ENCODE results near the gene DPYSL4. TPM values are rescaled to one million over a fixed set of nuclear protein-coding genes. Genes with fewer than 3 reads are reported as not detected.

Gene DPYSL4
- total RNA-seq, 1 experiment from 2014 or later, result not detected

GRCh38 chr10:132206806-132207535, 20.2 kb downstream of the DPYSL4 start:
- no peaks in the 10 kb centered on the region for H3K9me3 Mint-ChIP-seq (ENCODE audit: low read depth, unreplicated experiment)
- no peaks in the 10 kb centered on the region for H3K27me3 Mint-ChIP-seq (ENCODE audit: unreplicated experiment)
- no TSS peak for BruUV-seq (replicated peaks)
- intact Hi-C loops (cut with micrococcal nuclease; ENCODE audit: unreplicated experiment), result no loop called here
- H3K27ac Mint-ChIP-seq (ENCODE audit: unreplicated experiment), result no peak overlapping the region
- TF ChIP-seq, protein P1, sequence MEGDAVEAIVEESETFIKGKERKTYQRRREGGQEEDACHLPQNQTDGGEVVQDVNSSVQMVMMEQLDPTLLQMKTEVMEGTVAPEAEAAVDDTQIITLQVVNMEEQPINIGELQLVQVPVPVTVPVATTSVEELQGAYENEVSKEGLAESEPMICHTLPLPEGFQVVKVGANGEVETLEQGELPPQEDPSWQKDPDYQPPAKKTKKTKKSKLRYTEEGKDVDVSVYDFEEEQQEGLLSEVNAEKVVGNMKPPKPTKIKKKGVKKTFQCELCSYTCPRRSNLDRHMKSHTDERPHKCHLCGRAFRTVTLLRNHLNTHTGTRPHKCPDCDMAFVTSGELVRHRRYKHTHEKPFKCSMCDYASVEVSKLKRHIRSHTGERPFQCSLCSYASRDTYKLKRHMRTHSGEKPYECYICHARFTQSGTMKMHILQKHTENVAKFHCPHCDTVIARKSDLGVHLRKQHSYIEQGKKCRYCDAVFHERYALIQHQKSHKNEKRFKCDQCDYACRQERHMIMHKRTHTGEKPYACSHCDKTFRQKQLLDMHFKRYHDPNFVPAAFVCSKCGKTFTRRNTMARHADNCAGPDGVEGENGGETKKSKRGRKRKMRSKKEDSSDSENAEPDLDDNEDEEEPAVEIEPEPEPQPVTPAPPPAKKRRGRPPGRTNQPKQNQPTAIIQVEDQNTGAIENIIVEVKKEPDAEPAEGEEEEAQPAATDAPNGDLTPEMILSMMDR (IDR thresholded peaks at IDR 0.05; ENCODE audit: unreplicated experiment), result no peak
- DNase-seq, result no peak
- CTCF ChIA-PET, result interaction anchor here (0.7 kb wide), 1 partner anchor 13 kb away, joined by 3 read pairs; no protein-coding TSS in a partner anchor
- no peaks in the 10 kb centered on the region for H3K4me1 Mint-ChIP-seq (ENCODE audit: low read depth, unreplicated experiment)
- H3K4me3 Mint-ChIP-seq (ENCODE audit: low read depth, unreplicated experiment), result no peak overlapping the region
- no peaks in the 10 kb centered on the region for H3K36me3 Mint-ChIP-seq (ENCODE audit: insufficient read depth, unreplicated experiment)

DNA sequence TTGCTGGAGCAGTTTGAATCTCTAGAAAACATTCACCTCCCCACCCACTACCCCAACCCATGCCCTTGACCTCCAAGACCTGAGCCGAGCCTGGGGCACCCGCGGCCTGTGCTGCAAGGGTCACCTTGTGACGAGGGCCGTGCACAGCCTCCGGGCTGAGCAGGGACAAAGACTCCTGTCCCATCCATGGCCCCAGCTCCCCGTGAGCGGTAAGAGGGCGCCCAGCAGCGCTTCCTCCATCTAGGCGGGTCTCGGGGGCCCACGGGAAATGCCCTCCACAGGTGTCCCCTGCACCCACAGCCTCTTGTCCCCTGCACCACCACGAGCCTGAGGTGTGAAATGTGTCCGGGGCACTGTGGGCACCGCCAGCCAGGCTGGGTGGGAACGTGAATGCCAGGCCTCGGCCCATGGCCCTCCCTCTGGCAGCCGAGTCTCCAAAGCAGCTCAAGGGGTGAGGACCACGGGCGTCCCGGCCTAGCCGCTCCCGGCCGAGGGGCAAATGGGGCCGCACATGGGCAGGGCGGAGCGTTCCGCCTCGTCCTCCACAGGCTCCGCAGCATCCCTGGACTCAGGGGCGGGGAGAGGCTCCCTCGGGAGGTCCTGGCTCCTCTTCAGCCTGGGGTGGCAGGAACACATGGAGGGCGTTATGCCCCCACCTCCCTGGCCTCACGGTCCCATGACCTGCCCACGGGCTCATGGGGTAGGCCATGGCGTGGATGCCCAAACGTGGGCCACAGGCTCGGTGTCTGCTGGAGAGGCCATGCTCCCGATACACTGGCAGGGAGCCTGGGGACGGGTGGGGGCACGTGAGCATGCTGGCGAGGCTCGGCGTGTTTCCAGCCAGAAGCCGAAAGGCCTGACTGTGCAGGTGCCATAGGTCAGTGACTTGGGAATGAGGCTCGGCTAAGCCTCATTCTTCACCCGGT, 21.1 kb downstream of the DPYSL4 start:
- Mint-ChIP-seq H3K4me1 (ENCODE audit: low read depth, unreplicated experiment) (no peaks in the 10 kb centered on the region), H3K4me3 (ENCODE audit: low read depth, unreplicated experiment) (no peak overlapping the region), H3K36me3 (ENCODE audit: insufficient read depth, unreplicated experiment) (no peaks in the 10 kb centered on the region), H3K27me3 (ENCODE audit: unreplicated experiment) (no peaks in the 10 kb centered on the region), H3K9me3 (ENCODE audit: low read depth, unreplicated experiment) (no peaks in the 10 kb centered on the region), H3K27ac (ENCODE audit: unreplicated experiment) (no peak overlapping the region)
- TF ChIP-seq, protein P1 (IDR thresholded peaks at IDR 0.05; ENCODE audit: unreplicated experiment), result no peak
- BruUV-seq (replicated peaks), result no TSS peak
- intact Hi-C loops (cut with micrococcal nuclease; ENCODE audit: unreplicated experiment), result no loop called here
- no peak for DNase-seq
- CTCF ChIA-PET, result no interaction called here

DNA sequence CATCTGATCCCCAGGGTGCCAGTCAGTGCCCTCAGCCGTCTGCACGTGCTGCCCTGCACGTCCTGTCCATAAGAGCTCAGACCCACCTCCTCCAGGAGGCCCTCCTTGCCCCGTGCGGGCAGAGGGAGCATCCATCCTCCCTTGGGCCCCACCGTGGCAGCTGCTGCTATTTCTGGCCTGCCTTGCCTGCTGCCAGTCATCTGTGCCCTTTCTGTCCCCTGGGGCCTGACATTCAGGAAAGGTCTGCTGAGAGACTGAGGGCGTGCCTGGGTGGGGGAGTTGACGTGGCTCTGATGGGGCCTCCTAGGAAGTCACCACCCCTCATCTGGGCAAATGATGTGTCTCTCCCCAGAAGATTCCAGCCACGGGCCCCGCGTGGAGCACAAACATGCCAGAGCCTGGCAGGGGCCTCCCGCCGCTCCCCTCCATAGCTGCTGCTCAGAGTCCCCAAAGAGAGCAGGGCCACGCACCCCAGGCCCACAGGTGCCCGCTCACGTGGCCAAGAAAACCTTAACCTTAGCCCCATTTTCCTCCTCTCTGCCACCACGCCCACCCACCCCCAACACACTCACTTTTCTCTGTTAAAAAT, 21.8 kb downstream of the DPYSL4 start:
- no peaks in the 10 kb centered on the region for H3K36me3 Mint-ChIP-seq (ENCODE audit: insufficient read depth, unreplicated experiment)
- TF ChIP-seq, protein P1 (IDR thresholded peaks at IDR 0.05; ENCODE audit: unreplicated experiment), result no peak
- intact Hi-C loops (cut with micrococcal nuclease; ENCODE audit: unreplicated experiment), result no loop called here
- CTCF ChIA-PET, result no interaction called here
- H3K9me3 Mint-ChIP-seq (ENCODE audit: low read depth, unreplicated experiment), result peaks cover 2% of the 10 kb centered on the region
- H3K4me3 Mint-ChIP-seq (ENCODE audit: low read depth, unreplicated experiment), result no peak overlapping the region
- no peak for DNase-seq
- no peak overlapping the region for H3K27ac Mint-ChIP-seq (ENCODE audit: unreplicated experiment)
- H3K4me1 Mint-ChIP-seq (ENCODE audit: low read depth, unreplicated experiment), result no peaks in the 10 kb centered on the region
- H3K27me3 Mint-ChIP-seq (ENCODE audit: unreplicated experiment), result no peaks in the 10 kb centered on the region
- no TSS peak for BruUV-seq (replicated peaks)

- CTCF ChIA-PET, result no interaction called here
- intact Hi-C loops (cut with micrococcal nuclease; ENCODE audit: unreplicated experiment), result no loop called here
- BruUV-seq (replicated peaks), result no TSS peak
- Mint-ChIP-seq H3K4me3 (ENCODE audit: low read depth, unreplicated experiment) (no peak overlapping the region), H3K4me1 (ENCODE audit: low read depth, unreplicated experiment) (no peaks in the 10 kb centered on the region), H3K36me3 (ENCODE audit: insufficient read depth, unreplicated experiment) (no peaks in the 10 kb centered on the region), H3K9me3 (ENCODE audit: low read depth, unreplicated experiment) (peaks cover 5% of the 10 kb centered on the region), H3K27me3 (ENCODE audit: unreplicated experiment) (no peaks in the 10 kb centered on the region), H3K27ac (ENCODE audit: unreplicated experiment) (no peak overlapping the region)
- no peak for DNase-seq
- TF ChIP-seq, protein P1 (IDR thresholded peaks at IDR 0.05; ENCODE audit: unreplicated experiment), result no peak
Observed at GRCh38 chr10:132209130-132209529, 22.4 kb downstream of the DPYSL4 start.
